HEK293 (cell line): Measurements from ENCODE around the gene MNT.

Experiments
- AEBP2 ChIP-seq: fragments of 450-650 bp; formaldehyde crosslinking; IDR thresholded peaks from 2 replicates; pipeline ENCODE4 v1.5.1; 2016; ENCODE audit warnings: missing biosample characterization, missing genetic modification characterization, borderline replicate concordance
- BCL11A ChIP-seq: fragments of 450-650 bp; formaldehyde crosslinking; IDR thresholded peaks from 2 replicates; pipeline ENCODE4 v1.5.1; 2016; ENCODE audit warnings: low read depth, missing biosample characterization, missing genetic modification characterization
- GLIS1 ChIP-seq: fragments of 450-650 bp; formaldehyde crosslinking; IDR thresholded peaks from 2 replicates; pipeline ENCODE4 v1.5.1; 2016; ENCODE audit warnings: missing biosample characterization, missing genetic modification characterization
- GLIS2 ChIP-seq: fragments of 450-650 bp; formaldehyde crosslinking; IDR thresholded peaks from 2 replicates; pipeline ENCODE4 v1.5.1; 2016; ENCODE audit warnings: missing biosample characterization, missing genetic modification characterization
- IKZF3 ChIP-seq: fragments of 450-650 bp; IDR thresholded peaks from 2 replicates; pipeline ENCODE4 v1.5.0; 2018; ENCODE audit warnings: missing biosample characterization, mild to moderate bottlenecking, missing genetic modification characterization, moderate library complexity
- OSR2 ChIP-seq: fragments of 450-650 bp; formaldehyde crosslinking; IDR thresholded peaks from 2 replicates; pipeline ENCODE4 v1.5.1; 2016; ENCODE audit warnings: missing biosample characterization, missing genetic modification characterization
- OVOL3 ChIP-seq: fragments of 450-650 bp; formaldehyde crosslinking; IDR thresholded peaks from 2 replicates; pipeline ENCODE4 v1.5.1; 2016; ENCODE audit warnings: missing biosample characterization, missing genetic modification characterization
- PBX3 ChIP-seq: sonication (generic); formaldehyde crosslinking; IDR thresholded peaks from 2 replicates; pipeline ENCODE4 v1.8.1; 2022; ENCODE audit warnings: mild to moderate bottlenecking, moderate library complexity, missing genetic modification reagents
- REPIN1 ChIP-seq: fragments of 450-650 bp; formaldehyde crosslinking; IDR thresholded peaks from 2 replicates; pipeline ENCODE4 v1.5.1; 2017; ENCODE audit warnings: missing biosample characterization, missing genetic modification characterization, low read depth
- SCRT2 ChIP-seq: fragments of 450-650 bp; formaldehyde crosslinking; IDR thresholded peaks from 2 replicates; pipeline ENCODE4 v1.5.1; 2016; ENCODE audit warnings: missing biosample characterization, missing genetic modification characterization
- SP3 ChIP-seq: fragments of 450-650 bp; formaldehyde crosslinking; IDR thresholded peaks from 2 replicates; pipeline ENCODE4 v1.5.1; 2016; ENCODE audit warnings: missing biosample characterization, missing genetic modification characterization
- SP7 ChIP-seq: fragments of 450-650 bp; formaldehyde crosslinking; IDR thresholded peaks from 2 replicates; pipeline ENCODE4 v1.5.1; 2016; ENCODE audit warnings: missing biosample characterization, missing genetic modification characterization
- ZBTB44 ChIP-seq: fragments of 450-650 bp; IDR thresholded peaks from 2 replicates; pipeline ENCODE4 v1.5.1; 2018; ENCODE audit warnings: missing biosample characterization, mild to moderate bottlenecking, missing genetic modification characterization
- ZBTB48 ChIP-seq: fragments of 450-650 bp; formaldehyde crosslinking; IDR thresholded peaks from 2 replicates; pipeline ENCODE4 v1.5.1; 2016; ENCODE audit warnings: missing biosample characterization, missing genetic modification characterization
- ZBTB8A ChIP-seq: fragments of 450-650 bp; formaldehyde crosslinking; IDR thresholded peaks from 2 replicates; pipeline ENCODE4 v1.5.1; 2016; ENCODE audit warnings: missing biosample characterization, missing genetic modification characterization
- ZNF211 ChIP-seq: fragments of 450-650 bp; formaldehyde crosslinking; IDR thresholded peaks from 2 replicates; pipeline ENCODE4 v1.5.1; 2016; ENCODE audit warnings: low read depth, missing biosample characterization, missing genetic modification characterization
- ZNF274 ChIP-seq, 2 experiments: fragments of 200-500 bp in 1 of 2; fragments of 450-650 bp in 1 of 2; sonication (Bioruptor generic) in 1 of 2; formaldehyde crosslinking in 1 of 2; IDR thresholded peaks; 2 replicates each; pipeline versions ENCODE4 v1.5.1 to v1.6.1; 2014 to 2016; ENCODE audit warnings: borderline replicate concordance in 1 of 2, inconsistent platforms in 1 of 2, low read length in 1 of 2, missing biosample characterization in 1 of 2, missing genetic modification characterization in 1 of 2
- ZNF391 ChIP-seq: fragments of 450-650 bp; formaldehyde crosslinking; IDR thresholded peaks from 2 replicates; pipeline ENCODE4 v1.5.1; 2016; ENCODE audit warnings: low read depth, missing biosample characterization, missing genetic modification characterization, borderline replicate concordance
- ZNF521 ChIP-seq: fragments of 450-650 bp; formaldehyde crosslinking; IDR thresholded peaks from 2 replicates; pipeline ENCODE4 v1.5.1; 2017; ENCODE audit warnings: missing biosample characterization, mild to moderate bottlenecking, missing genetic modification characterization
- ZNF555 ChIP-seq: fragments of 450-650 bp; formaldehyde crosslinking; conservative IDR thresholded peaks from 2 replicates; pipeline ENCODE4 v1.5.1; 2017; ENCODE audit warnings: missing biosample characterization, mild to moderate bottlenecking, missing genetic modification characterization, inconsistent platforms
- ZNF585B ChIP-seq: fragments of 450-650 bp; formaldehyde crosslinking; IDR thresholded peaks from 2 replicates; pipeline ENCODE4 v1.5.1; 2016; ENCODE audit warnings: missing biosample characterization, missing genetic modification characterization
- ZNF610 ChIP-seq: fragments of 450-650 bp; formaldehyde crosslinking; IDR thresholded peaks from 2 replicates; pipeline ENCODE4 v1.5.1; 2016; ENCODE audit warnings: missing biosample characterization, missing genetic modification characterization, borderline replicate concordance
- ZNF623 ChIP-seq: fragments of 450-650 bp; formaldehyde crosslinking; IDR thresholded peaks from 2 replicates; pipeline ENCODE4 v1.5.1; 2016; ENCODE audit warnings: missing biosample characterization, missing genetic modification characterization
- ZNF629 ChIP-seq: fragments of 450-650 bp; formaldehyde crosslinking; IDR thresholded peaks from 2 replicates; pipeline ENCODE4 v1.5.1; 2017; ENCODE audit warnings: missing biosample characterization, missing genetic modification characterization
- ZNF639 ChIP-seq: fragments of 450-650 bp; formaldehyde crosslinking; IDR thresholded peaks from 2 replicates; pipeline ENCODE4 v1.5.1; 2016; ENCODE audit warnings: missing biosample characterization, missing genetic modification characterization
- ZNF658 ChIP-seq: fragments of 450-650 bp; formaldehyde crosslinking; IDR thresholded peaks from 2 replicates; pipeline ENCODE4; 2016; ENCODE audit warnings: missing biosample characterization, missing genetic modification characterization
- ZNF830 ChIP-seq: fragments of 450-650 bp; IDR thresholded peaks from 2 replicates; pipeline ENCODE4 v1.5.0; 2018; ENCODE audit warnings: missing biosample characterization, missing genetic modification characterization, low read depth, mild to moderate bottlenecking, moderate library complexity
- ZSCAN23 ChIP-seq: fragments of 450-650 bp; formaldehyde crosslinking; IDR thresholded peaks from 2 replicates; pipeline ENCODE4 v1.5.1; 2016; ENCODE audit warnings: missing biosample characterization, missing genetic modification characterization
- TF ChIP-seq, protein P1 (sequence below): fragments of 450-650 bp; formaldehyde crosslinking; IDR thresholded peaks from 2 replicates; pipeline ENCODE4 v1.5.1; 2017; ENCODE audit warnings: missing biosample characterization, missing genetic modification characterization
- TF ChIP-seq, protein P2 (sequence below): fragments of 450-650 bp; formaldehyde crosslinking; IDR thresholded peaks from 2 replicates; pipeline ENCODE4 v1.5.1; 2017; ENCODE audit warnings: missing biosample characterization, missing genetic modification characterization

MNT gene

DNA sequence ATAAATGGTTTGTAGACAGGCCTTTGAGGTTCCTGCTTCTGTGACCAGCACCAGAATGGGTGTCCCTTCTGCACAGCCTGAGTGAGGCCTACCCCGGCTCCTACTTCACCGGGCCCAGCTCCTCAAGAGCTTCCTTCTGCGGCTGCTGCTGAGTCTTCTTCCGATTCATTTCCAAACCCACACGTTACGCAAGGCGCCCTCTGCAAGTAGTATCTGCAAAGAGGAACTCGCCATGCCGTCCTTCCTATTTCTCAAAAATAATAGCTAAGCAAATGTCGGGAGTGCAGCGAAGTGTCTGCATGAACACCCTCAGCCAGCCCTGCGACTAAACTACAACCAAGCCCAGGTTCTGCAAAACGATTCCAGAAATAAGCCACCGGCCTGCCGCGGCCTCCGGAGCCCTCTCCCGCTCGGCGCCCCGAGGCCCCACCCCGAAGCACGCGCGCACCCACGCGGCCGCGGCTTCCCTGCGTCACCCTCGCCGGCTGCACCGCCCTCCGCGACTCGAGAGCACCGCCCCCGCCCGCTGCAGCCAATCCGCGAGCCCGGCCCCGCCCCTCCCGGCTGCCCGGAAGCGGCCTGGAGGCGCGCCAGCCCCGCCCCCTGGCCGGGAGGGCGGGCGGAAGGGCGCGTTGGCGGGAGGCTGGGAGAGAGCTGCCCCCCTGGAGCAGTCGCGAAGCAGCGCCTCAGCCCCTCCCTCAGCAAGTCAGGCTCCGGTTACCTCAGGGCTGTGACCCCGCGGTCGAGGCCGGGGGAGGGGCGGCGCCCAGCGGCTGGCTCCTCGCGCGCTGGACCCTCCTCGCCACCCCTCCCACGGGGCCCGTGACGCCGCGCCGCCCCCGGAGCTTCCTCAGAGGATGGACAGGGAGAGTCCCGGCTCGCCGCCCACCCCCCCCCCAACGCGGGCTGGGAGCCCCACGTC is 8.3 kb downstream of the MNT start (continued):
- TF ChIP-seq ZBTB44 (peak; percentile 41; the same call in 1 of the 2 replicates), ZNF610 (tag by site-specific recombination) (no peak), ZNF274 (IDR thresholded peaks at IDR 0.05; ENCODE audit: low read length) (no peak), ZNF274 (tag by site-specific recombination; IDR thresholded peaks at IDR 0.05; ENCODE audit: borderline replicate concordance) (no peak), ZNF585B (tag by site-specific recombination) (no peak), ZNF211 (tag by site-specific recombination) (no peak), ZNF639 (tag by site-specific recombination) (no peak), ZNF629 (tag by site-specific recombination) (0 out of 2 replicates have a peak, but pooled peaks have one; percentile 53), ZNF830 (tag by site-specific recombination) (no peak), REPIN1 (peak; percentile 14; the same call in 1 of the 2 replicates), IKZF3 (tag by site-specific recombination) (peak; percentile 90), GLIS2 (tag by site-specific recombination) (peak; percentile 98), AEBP2 (tag by site-specific recombination) (no peak), GLIS1 (tag by site-specific recombination) (peak; percentile 96), OVOL3 (no peak), ZNF658 (tag by site-specific recombination) (no peak), SCRT2 (no peak), ZNF555 (tag by site-specific recombination) (no peak), ZBTB8A (tag by site-specific recombination) (peak; percentile 25), ZNF521 (no peak), ZSCAN23 (tag by site-specific recombination) (no peak), OSR2 (peak; percentile 63; the same call in 1 of the 2 replicates), SP3 (tag by site-specific recombination) (peak; percentile 21; the same call in 1 of the 2 replicates), BCL11A (tag by site-specific recombination) (peak; percentile 74), PBX3 (CRISPR knock-in tag) (peak; percentile 90; the same call in 1 of the 2 replicates), ZNF623 (tag by site-specific recombination) (no peak), SP7 (tag by site-specific recombination) (peak; percentile 17; the same call in 1 of the 2 replicates), ZNF391 (tag by site-specific recombination) (peak; percentile 37; the same call in 1 of the 2 replicates), ZBTB48 (tag by site-specific recombination) (no peak)
- TF ChIP-seq, protein P1, sequence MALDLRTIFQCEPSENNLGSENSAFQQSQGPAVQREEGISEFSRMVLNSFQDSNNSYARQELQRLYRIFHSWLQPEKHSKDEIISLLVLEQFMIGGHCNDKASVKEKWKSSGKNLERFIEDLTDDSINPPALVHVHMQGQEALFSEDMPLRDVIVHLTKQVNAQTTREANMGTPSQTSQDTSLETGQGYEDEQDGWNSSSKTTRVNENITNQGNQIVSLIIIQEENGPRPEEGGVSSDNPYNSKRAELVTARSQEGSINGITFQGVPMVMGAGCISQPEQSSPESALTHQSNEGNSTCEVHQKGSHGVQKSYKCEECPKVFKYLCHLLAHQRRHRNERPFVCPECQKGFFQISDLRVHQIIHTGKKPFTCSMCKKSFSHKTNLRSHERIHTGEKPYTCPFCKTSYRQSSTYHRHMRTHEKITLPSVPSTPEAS (tag by site-specific recombination) = no peak
- TF ChIP-seq, protein P2, sequence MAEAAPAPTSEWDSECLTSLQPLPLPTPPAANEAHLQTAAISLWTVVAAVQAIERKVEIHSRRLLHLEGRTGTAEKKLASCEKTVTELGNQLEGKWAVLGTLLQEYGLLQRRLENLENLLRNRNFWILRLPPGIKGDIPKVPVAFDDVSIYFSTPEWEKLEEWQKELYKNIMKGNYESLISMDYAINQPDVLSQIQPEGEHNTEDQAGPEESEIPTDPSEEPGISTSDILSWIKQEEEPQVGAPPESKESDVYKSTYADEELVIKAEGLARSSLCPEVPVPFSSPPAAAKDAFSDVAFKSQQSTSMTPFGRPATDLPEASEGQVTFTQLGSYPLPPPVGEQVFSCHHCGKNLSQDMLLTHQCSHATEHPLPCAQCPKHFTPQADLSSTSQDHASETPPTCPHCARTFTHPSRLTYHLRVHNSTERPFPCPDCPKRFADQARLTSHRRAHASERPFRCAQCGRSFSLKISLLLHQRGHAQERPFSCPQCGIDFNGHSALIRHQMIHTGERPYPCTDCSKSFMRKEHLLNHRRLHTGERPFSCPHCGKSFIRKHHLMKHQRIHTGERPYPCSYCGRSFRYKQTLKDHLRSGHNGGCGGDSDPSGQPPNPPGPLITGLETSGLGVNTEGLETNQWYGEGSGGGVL (tag by site-specific recombination) = peak; percentile 80
